ENCODE results near the gene FBXO30. TPM values are rescaled to one million over a fixed set of nuclear protein-coding genes. Genes with fewer than 3 reads are reported as not detected.

Gene FBXO30
- total RNA-seq, 1 donor from 2014 or later, result 34.6 TPM

DNA sequence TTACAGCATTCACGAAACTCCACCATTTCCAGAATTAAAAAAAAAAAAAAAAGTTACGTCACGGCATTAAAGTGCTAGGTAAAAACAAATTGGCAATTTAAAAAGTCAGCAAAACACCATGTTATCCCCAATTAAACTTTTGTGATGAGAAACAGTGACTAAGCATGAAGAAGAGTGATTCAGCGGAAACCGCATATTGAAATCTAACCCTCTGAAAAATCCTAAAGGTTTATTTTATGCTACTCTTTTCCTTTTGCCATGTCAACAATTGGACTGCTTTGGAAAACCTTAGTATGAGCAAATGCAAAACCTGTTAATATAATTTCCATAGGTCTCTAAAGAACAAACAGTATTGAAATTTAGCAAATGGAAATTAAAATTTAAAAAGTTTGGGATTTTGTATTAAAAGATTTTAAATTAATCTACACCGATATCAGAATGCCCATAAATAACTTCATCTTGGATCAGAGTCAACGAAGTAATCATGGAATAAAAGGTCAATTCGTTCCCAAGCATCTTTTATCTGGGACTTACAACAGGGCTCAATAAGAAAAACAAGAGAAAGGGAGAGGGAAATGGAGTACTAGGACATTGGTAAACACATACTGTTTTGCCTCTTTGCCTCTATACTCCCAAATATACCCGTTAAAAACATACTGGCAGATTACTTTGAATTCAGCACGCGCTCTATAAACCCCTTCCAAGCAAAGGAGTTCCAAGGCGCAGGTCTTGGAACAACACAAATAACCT, 1.1 kb downstream of the FBXO30 start:
- Mint-ChIP-seq H3K27me3 (ENCODE audit: insufficient read depth, low read depth) (peaks cover 2% of the 10 kb centered on the region), H3K9me3 (peaks cover 3% of the 10 kb centered on the region), H3K36me3 (peaks cover 15% of the 10 kb centered on the region), H3K4me3 (peak overlapping the region; percentile 93), H3K27ac (peak overlapping the region; percentile 92), H3K4me1 (peaks cover 27% of the 10 kb centered on the region)
- Histone ChIP-seq H3K27me3 (no peaks in the 10 kb centered on the region), H3K79me2 (ENCODE audit: low read depth) (peaks cover 69% of the 10 kb centered on the region), H3K36me3 (no peaks in the 10 kb centered on the region), H3K4me3 (peak overlapping the region; percentile 61), H4K20me1 (ENCODE audit: low read depth) (peaks cover 50% of the 10 kb centered on the region), H3K9ac (peak overlapping the region; percentile 57), H3K27ac (peak overlapping the region; percentile 96), H3K4me1 (peaks cover 31% of the 10 kb centered on the region), H3K9me3 (ENCODE audit: low read depth) (no peaks in the 10 kb centered on the region), H3K4me2 (peak overlapping the region; percentile 83), H2AFZ (replicated peaks) (peak overlapping the region; percentile 72), H3F3A (ENCODE audit: low read depth) (peaks cover 29% of the 10 kb centered on the region)
- DNase-seq (ENCODE audit: low spot score), result no peak
- TF ChIP-seq, protein P1, sequence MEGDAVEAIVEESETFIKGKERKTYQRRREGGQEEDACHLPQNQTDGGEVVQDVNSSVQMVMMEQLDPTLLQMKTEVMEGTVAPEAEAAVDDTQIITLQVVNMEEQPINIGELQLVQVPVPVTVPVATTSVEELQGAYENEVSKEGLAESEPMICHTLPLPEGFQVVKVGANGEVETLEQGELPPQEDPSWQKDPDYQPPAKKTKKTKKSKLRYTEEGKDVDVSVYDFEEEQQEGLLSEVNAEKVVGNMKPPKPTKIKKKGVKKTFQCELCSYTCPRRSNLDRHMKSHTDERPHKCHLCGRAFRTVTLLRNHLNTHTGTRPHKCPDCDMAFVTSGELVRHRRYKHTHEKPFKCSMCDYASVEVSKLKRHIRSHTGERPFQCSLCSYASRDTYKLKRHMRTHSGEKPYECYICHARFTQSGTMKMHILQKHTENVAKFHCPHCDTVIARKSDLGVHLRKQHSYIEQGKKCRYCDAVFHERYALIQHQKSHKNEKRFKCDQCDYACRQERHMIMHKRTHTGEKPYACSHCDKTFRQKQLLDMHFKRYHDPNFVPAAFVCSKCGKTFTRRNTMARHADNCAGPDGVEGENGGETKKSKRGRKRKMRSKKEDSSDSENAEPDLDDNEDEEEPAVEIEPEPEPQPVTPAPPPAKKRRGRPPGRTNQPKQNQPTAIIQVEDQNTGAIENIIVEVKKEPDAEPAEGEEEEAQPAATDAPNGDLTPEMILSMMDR (IDR thresholded peaks at IDR 0.05), result no peak
- TF ChIP-seq EZH2 (IDR thresholded peaks at IDR 0.05) (no peak), EZH2phosphoT487 (IDR thresholded peaks at IDR 0.05) (no peak)

DNA sequence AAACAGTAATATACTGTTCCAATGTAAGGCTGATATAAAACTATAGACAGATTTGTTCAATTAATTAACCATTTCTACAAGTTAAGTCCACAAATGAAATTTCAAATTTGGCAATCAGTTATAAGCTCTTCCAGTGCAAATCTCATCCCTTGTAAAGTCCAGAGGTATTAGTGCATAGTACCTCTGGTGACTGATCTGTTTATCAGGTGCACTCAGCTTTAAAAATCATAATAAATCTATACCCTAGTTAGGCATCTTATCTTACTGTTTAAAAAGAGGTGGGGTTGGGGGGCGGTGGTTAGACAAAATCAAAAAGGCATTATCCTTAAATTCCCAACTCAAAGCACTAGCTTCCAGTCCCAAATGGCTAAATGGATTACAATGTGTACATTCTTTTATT, 2.9 kb downstream of the FBXO30 start:
- Mint-ChIP-seq H3K27ac (no peak overlapping the region), H3K9me3 (peaks cover 10% of the 10 kb centered on the region), H3K27me3 (ENCODE audit: insufficient read depth, low read depth) (no peaks in the 10 kb centered on the region), H3K4me3 (no peak overlapping the region), H3K36me3 (peaks cover 23% of the 10 kb centered on the region), H3K4me1 (peaks cover 26% of the 10 kb centered on the region)
- TF ChIP-seq, protein P1 (IDR thresholded peaks at IDR 0.05), result no peak
- no peak for TF ChIP-seq EZH2phosphoT487 (IDR thresholded peaks at IDR 0.05)
- TF ChIP-seq EZH2 (IDR thresholded peaks at IDR 0.05), result no peak
- Histone ChIP-seq H3K9ac (no peak overlapping the region), H3F3A (ENCODE audit: low read depth) (peaks cover 29% of the 10 kb centered on the region), H3K4me3 (peak overlapping the region; percentile 61), H3K79me2 (ENCODE audit: low read depth) (peaks cover 84% of the 10 kb centered on the region), H3K4me1 (peaks cover 31% of the 10 kb centered on the region), H3K27me3 (no peaks in the 10 kb centered on the region), H4K20me1 (ENCODE audit: low read depth) (peaks cover 53% of the 10 kb centered on the region), H3K27ac (no peak overlapping the region), H3K9me3 (ENCODE audit: low read depth) (no peaks in the 10 kb centered on the region), H3K36me3 (no peaks in the 10 kb centered on the region), H3K4me2 (peak overlapping the region; percentile 83), H2AFZ (replicated peaks) (no peak overlapping the region)
- no peak for DNase-seq (ENCODE audit: low spot score)

DNA sequence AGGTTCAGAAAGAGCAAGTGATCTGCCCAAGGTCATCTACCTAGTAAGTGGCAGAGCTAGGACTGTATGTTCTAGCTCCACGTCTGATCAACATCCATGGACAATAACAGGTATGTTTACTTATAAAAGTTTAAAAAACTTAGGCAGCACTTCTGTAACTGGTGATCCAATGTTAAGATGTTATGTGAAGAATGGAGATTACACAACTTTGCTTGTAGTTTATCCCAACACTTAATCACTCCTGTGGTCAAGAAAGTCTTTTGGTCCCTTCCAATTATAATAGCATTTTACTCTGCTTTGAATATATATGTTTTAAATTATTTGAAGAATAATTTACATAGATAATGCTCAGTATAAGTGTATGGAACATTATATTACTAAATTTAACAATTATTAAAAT, 4.8 kb downstream of the FBXO30 start:
- Mint-ChIP-seq H3K4me1 (peaks cover 15% of the 10 kb centered on the region), H3K4me3 (no peak overlapping the region), H3K27ac (no peak overlapping the region), H3K27me3 (ENCODE audit: insufficient read depth, low read depth) (no peaks in the 10 kb centered on the region), H3K9me3 (peaks cover 18% of the 10 kb centered on the region), H3K36me3 (peaks cover 38% of the 10 kb centered on the region)
- Histone ChIP-seq H3K9ac (no peak overlapping the region), H4K20me1 (ENCODE audit: low read depth) (peaks cover 53% of the 10 kb centered on the region), H3K4me2 (no peak overlapping the region), H3K36me3 (no peaks in the 10 kb centered on the region), H3K4me1 (peaks cover 21% of the 10 kb centered on the region), H3F3A (ENCODE audit: low read depth) (peaks cover 14% of the 10 kb centered on the region), H3K27ac (no peak overlapping the region), H3K27me3 (no peaks in the 10 kb centered on the region), H3K79me2 (ENCODE audit: low read depth) (peaks cover 95% of the 10 kb centered on the region), H3K4me3 (no peak overlapping the region), H2AFZ (replicated peaks) (no peak overlapping the region), H3K9me3 (ENCODE audit: low read depth) (no peaks in the 10 kb centered on the region)
- TF ChIP-seq, protein P1 (IDR thresholded peaks at IDR 0.05), result no peak
- TF ChIP-seq EZH2phosphoT487 (IDR thresholded peaks at IDR 0.05), result no peak
- TF ChIP-seq EZH2 (IDR thresholded peaks at IDR 0.05), result no peak
- no peak for DNase-seq (ENCODE audit: low spot score)
